Liver (tissue), 9 donors: ENCODE measurements around the gene DBP. TPM values are rescaled to one million over a fixed set of nuclear protein-coding genes. Genes with fewer than 3 reads are reported as not detected.
A peak's percentile ranks its signal among the peaks of the same experiment; 100 is the strongest.

Experiments used
- DNase-seq: peaks from one replicate; pipeline ENCODE4 v3.0.0-alpha.2; 2017; ENCODE audit warnings: low spot score
- H3K27ac ChIP-seq, 2 donors: one replicate each; pipeline ENCODE4 v1.7.0; 2013; ENCODE audit warnings: inconsistent platforms in 2 of 2, low read length in 2 of 2, control low read depth in 1 of 2, low read depth in 1 of 2, mild to moderate bottlenecking in 1 of 2
- H3K27me3 ChIP-seq, 4 donors: one replicate each; pipeline versions ENCODE4 v1.6.1 to v1.7.0; 2013; ENCODE audit warnings: low read length in 3 of 4, inconsistent platforms in 1 of 4, mild to moderate bottlenecking in 1 of 4, moderate library complexity in 1 of 4; ENCODE audit not compliant: control insufficient read depth in 4 of 4, insufficient read depth in 4 of 4
- H3K36me3 ChIP-seq, 4 donors: one replicate each; pipeline versions ENCODE4 v1.6.1 to v1.7.0; 2013; ENCODE audit warnings: low read length in 3 of 4, mild to moderate bottlenecking in 3 of 4, low read depth in 1 of 4, moderate library complexity in 1 of 4; ENCODE audit not compliant: control insufficient read depth in 4 of 4, insufficient read depth in 3 of 4
- H3K4me1 ChIP-seq, 4 donors: one replicate each; pipeline versions ENCODE4 v1.6.1 to v1.7.0; 2013; ENCODE audit warnings: low read length in 3 of 4, mild to moderate bottlenecking in 3 of 4, moderate library complexity in 1 of 4; ENCODE audit not compliant: control insufficient read depth in 4 of 4, insufficient read depth in 4 of 4
- H3K4me3 ChIP-seq, 3 donors: one replicate each; pipeline versions ENCODE4 v1.6.1 to v1.7.0; 2013; ENCODE audit warnings: low read length in 3 of 3, control low read depth in 1 of 3, low read depth in 1 of 3, mild to moderate bottlenecking in 1 of 3
- H3K9ac ChIP-seq, 2 donors: one replicate each; pipeline ENCODE4 v1.7.0; 2013; ENCODE audit warnings: low read length in 2 of 2, mild to moderate bottlenecking in 2 of 2, moderate library complexity in 2 of 2, control low read depth in 1 of 2, low read depth in 1 of 2
- H3K9me3 ChIP-seq, 4 donors: one replicate each; pipeline versions ENCODE4 v1.6.1 to v1.7.0; 2013; ENCODE audit warnings: low read length in 3 of 4; ENCODE audit not compliant: control insufficient read depth in 4 of 4
- ATF3 ChIP-seq: IDR thresholded peaks from 2 replicates; pipeline ENCODE4 v1.6.1; 2016; ENCODE audit warnings: antibody characterized with exemption
- CTCF ChIP-seq: fragments of 150-350 bp; IDR thresholded peaks from 2 replicates; pipeline ENCODE4 v1.5.1; 2017; ENCODE audit warnings: improper control_type of control experiment, low read depth, low read length; ENCODE audit not compliant: missing input control
- EGR1 ChIP-seq, 2 donors: IDR thresholded peaks; 2 replicates each; pipeline ENCODE4 v1.6.1; 2016 to 2018; ENCODE audit warnings: antibody characterized with exemption in 2 of 2, low read depth in 2 of 2
- FOXA1 ChIP-seq: IDR thresholded peaks from 2 replicates; pipeline ENCODE4 v1.6.1; 2016; ENCODE audit warnings: antibody characterized with exemption
- FOXA2 ChIP-seq: IDR thresholded peaks from 2 replicates; pipeline ENCODE4 v1.6.1; 2016; ENCODE audit warnings: antibody characterized with exemption
- GABPA ChIP-seq, 2 donors: IDR thresholded peaks in 1 of 2; conservative IDR thresholded peaks in 1 of 2; 2 replicates each; pipeline ENCODE4 v1.6.1; 2016; ENCODE audit warnings: antibody characterized with exemption in 2 of 2, mild to moderate bottlenecking in 1 of 2, moderate library complexity in 1 of 2
- HNF4A ChIP-seq, 2 donors: conservative IDR thresholded peaks; 2 replicates each; pipeline ENCODE4 v1.6.1; 2016; ENCODE audit warnings: antibody characterized with exemption in 2 of 2, mild to moderate bottlenecking in 2 of 2
- HNF4G ChIP-seq: IDR thresholded peaks from 2 replicates; pipeline ENCODE4 v1.6.1; 2016; ENCODE audit warnings: antibody characterized with exemption
- NR2F2 ChIP-seq: IDR thresholded peaks from 2 replicates; pipeline ENCODE4 v1.6.1; 2016; ENCODE audit warnings: antibody characterized with exemption
- RAD21 ChIP-seq, 2 donors: IDR thresholded peaks; 2 replicates each; pipeline ENCODE4 v1.6.1; 2016; ENCODE audit warnings: antibody characterized with exemption in 2 of 2, mild to moderate bottlenecking in 2 of 2
- REST ChIP-seq: IDR thresholded peaks from 2 replicates; pipeline ENCODE4 v1.6.1; 2016; ENCODE audit warnings: antibody characterized with exemption, mild to moderate bottlenecking
- RXRA ChIP-seq, 2 donors: IDR thresholded peaks; 2 replicates each; pipeline ENCODE4 v1.6.1; 2017 to 2018; ENCODE audit warnings: antibody characterized with exemption in 2 of 2, mild to moderate bottlenecking in 1 of 2
- SP1 ChIP-seq: IDR thresholded peaks from 2 replicates; pipeline ENCODE4 v1.6.1; 2018; ENCODE audit warnings: antibody characterized with exemption, mild to moderate bottlenecking
- YY1 ChIP-seq: IDR thresholded peaks from 2 replicates; pipeline ENCODE4 v1.6.1; 2016; ENCODE audit warnings: antibody characterized with exemption, mild to moderate bottlenecking
- ZBTB33 ChIP-seq: IDR thresholded peaks from 2 replicates; pipeline ENCODE4 v1.6.1; 2016; ENCODE audit warnings: antibody characterized with exemption
- WGBS: extraction: QIAGEN DNeasy Blood & Tissue Kit; methylation state at CpG from one replicate; pipeline ENCODE4 v1.1.7; 2013; 5-methylcytosine and 5-hydroxymethylcytosine counted together
- polyA plus RNA-seq, 2 donors: library from polyadenylated mRNA; stranded (reverse) in 1 of 2; unstranded in 1 of 2; fragments of 200-250 nt in 1 of 2; fragments of >200 nt in 1 of 2; fragmentation: Nextera tagmentation in 1 of 2; extraction: Ambion mirVana in 1 of 2; gene quantifications; one replicate each; pipeline versions ENCODE4 v1.2.1 to v1.2.3, GENCODE V29; 2013 to 2015
- total RNA-seq, 2 donors: library from RNA; depleted of rRNA; stranded (reverse); fragments of >200 nt; gene quantifications; one replicate each; pipeline ENCODE4 v1.2.3, GENCODE V29; 2014
- donor health status: healthy.
- donor health status: healthy.
- donor health status: healthy.
- donor health status: healthy.
- donor health status: healthy.

Gene DBP
- total and polyA plus RNA-seq, 4 donors, result 1.2 to 4.5 (median 1.8) TPM

GRCh38 chr19:48617146-48617937 lies 19.8 kb downstream of the DBP start:
- no peak for DNase-seq
- H3K9ac ChIP-seq, result peak overlapping the region in 1 of 2 donors; percentile 33
- H3K9me3 ChIP-seq, result no peaks in the 10 kb centered on the region
- H3K36me3 ChIP-seq, result peaks cover 15 to 27% (median 18%) of the 10 kb centered on the region in 4 donors
- no peak overlapping the region for H3K27ac ChIP-seq
- 67% methylated on average over 18 of the region's 18 CpGs for WGBS
- peaks cover 8 to 43% (median 28%) of the 10 kb centered on the region in 4 donors for H3K4me1 ChIP-seq
- no peaks in the 10 kb centered on the region for H3K27me3 ChIP-seq
- H3K4me3 ChIP-seq, result peak overlapping the region; percentile 28 to 98 (median 58)
- TF ChIP-seq FOXA2 (no peak), RAD21 (IDR thresholded peaks at IDR 0.05) (no peak)

- DNase-seq, result no peak
- Histone ChIP-seq H3K4me1 (peaks cover 8 to 41% (median 27%) of the 10 kb centered on the region in 4 donors), H3K36me3 (peaks cover 15 to 27% (median 18%) of the 10 kb centered on the region in 4 donors), H3K27me3 (no peaks in the 10 kb centered on the region), H3K9ac (no peak overlapping the region), H3K9me3 (no peaks in the 10 kb centered on the region), H3K27ac (no peak overlapping the region), H3K4me3 (no peak overlapping the region)
- WGBS, result 74% methylated on average over 12 of the region's 12 CpGs
- TF ChIP-seq ZBTB33 (no peak), REST (no peak)
Observed at GRCh38 chr19:48616491-48617056, 20.6 kb downstream of the DBP start.

GRCh38 chr19:48616041-48616436 lies 21.1 kb downstream of the DBP start:
- Histone ChIP-seq H3K27me3 (no peaks in the 10 kb centered on the region), H3K36me3 (peaks cover 15 to 27% (median 18%) of the 10 kb centered on the region in 4 donors), H3K27ac (no peak overlapping the region), H3K9me3 (no peaks in the 10 kb centered on the region), H3K9ac (no peak overlapping the region), H3K4me3 (no peak overlapping the region), H3K4me1 (peaks cover 8 to 41% (median 27%) of the 10 kb centered on the region in 4 donors)
- DNase-seq, result no peak
- WGBS, result 88% methylated on average over 16 of the region's 16 CpGs
- TF ChIP-seq REST (no peak), SP1 (no peak), EGR1 (IDR thresholded peaks at IDR 0.05; ENCODE audit: low read depth in 2 of 2) (no peak), RXRA (IDR thresholded peaks at IDR 0.05) (no peak), NR2F2 (no peak), RAD21 (IDR thresholded peaks at IDR 0.05) (no peak), GABPA (IDR thresholded peaks at IDR 0.05 in 1 of 2, conservative IDR thresholded peaks at IDR 0.05 in 1 of 2) (no peak), ATF3 (no peak), HNF4A (conservative IDR thresholded peaks at IDR 0.05) (no peak), CTCF (no peak), HNF4G (no peak), YY1 (no peak), FOXA1 (no peak)
